H7 (cell line): Measurements from ENCODE around the gene ZNF343. TPM values are rescaled to one million over a fixed set of nuclear protein-coding genes. Genes with fewer than 3 reads are reported as not detected.
A peak's percentile ranks its signal among the peaks of the same experiment; 100 is the strongest.
"Not testable (repeated sequence)": the region's sequence is repeated elsewhere in the genome, so short reads cannot be mapped to it uniquely, and the experiment has no call there.

Experiments used
- DNase-seq: peaks from one replicate; pipeline ENCODE4 v3.0.0; 2012
- H3K27me3 ChIP-seq: 2 replicates; pipeline ENCODE4 v1.6.0; 2011; ENCODE audit warnings: mild to moderate bottlenecking, low read length; ENCODE audit not compliant: control insufficient read depth, insufficient read depth
- H3K36me3 ChIP-seq: replicated peaks from 2 replicates; pipeline ENCODE4 v1.5.1; 2011; ENCODE audit warnings: low read length; ENCODE audit not compliant: control insufficient read depth, insufficient read depth
- H3K4me3 ChIP-seq: 2 replicates; pipeline ENCODE4 v1.5.1; 2011; ENCODE audit warnings: low read depth, mild to moderate bottlenecking, control low read depth, low read length, moderate library complexity; ENCODE audit not compliant: insufficient read depth
- total RNA-seq: library from RNA; depleted of rRNA; stranded (reverse); fragments of >200 nt; shearing (Covaris generic); gene quantifications from 2 replicates; pipeline ENCODE4 v1.2.3, GENCODE V29; 2014

The ZNF343 gene
- total RNA-seq, 1 experiment from 2014 or later: 6.5 TPM

- Histone ChIP-seq H3K27me3 (peaks cover 59% of the 10 kb centered on the region), H3K4me3 (peak overlapping the region; percentile 65), H3K36me3 (no peaks in the 10 kb centered on the region)
- no peak for DNase-seq
Observed at GRCh38 chr20:2509468-2509781, 710 bp upstream of the ZNF343 start.

- peaks cover 48% of the 10 kb centered on the region for H3K27me3 ChIP-seq
- no peaks in the 10 kb centered on the region for H3K36me3 ChIP-seq
- DNase-seq: no peak
- H3K4me3 ChIP-seq: peak overlapping the region; percentile 65
Observed at GRCh38 chr20:2507875-2508630, 662 bp downstream of the ZNF343 start.

- Histone ChIP-seq H3K27me3 (peaks cover 42% of the 10 kb centered on the region), H3K4me3 (no peak overlapping the region), H3K36me3 (no peaks in the 10 kb centered on the region)
- no peak for DNase-seq
Observed at GRCh38 chr20:2507464-2507863, 1.3 kb downstream of the ZNF343 start.

- not testable (repeated sequence) for DNase-seq, H3K36me3 ChIP-seq, H3K4me3 ChIP-seq
- H3K27me3 ChIP-seq: peaks cover 32% of the 10 kb centered on the region
Observed at GRCh38 chr20:2506426-2506825, 2.3 kb downstream of the ZNF343 start.

GRCh38 chr20:2504803-2505202 is 3.9 kb downstream of the ZNF343 start:
- not testable (repeated sequence) for H3K36me3 ChIP-seq, DNase-seq, H3K4me3 ChIP-seq
- peaks cover 15% of the 10 kb centered on the region; the same call in 1 of the 2 replicates for H3K27me3 ChIP-seq

GRCh38 chr20:2502808-2503384 is 5.8 kb downstream of the ZNF343 start:
- H3K36me3 ChIP-seq, H3K27me3 ChIP-seq, DNase-seq, H3K4me3 ChIP-seq: not testable (repeated sequence)

- Histone ChIP-seq H3K27me3 (no peaks in the 10 kb centered on the region), H3K36me3 (no peaks in the 10 kb centered on the region; the same call in 1 of the 2 replicates), H3K4me3 (no peak overlapping the region)
- no peak for DNase-seq
Observed at GRCh38 chr20:2485661-2486060, 23.1 kb downstream of the ZNF343 start.

GRCh38 chr20:2485080-2485479 is 23.6 kb downstream of the ZNF343 start:
- no peak overlapping the region for H3K4me3 ChIP-seq
- no peak for DNase-seq
- no peaks in the 10 kb centered on the region; the same call in 1 of the 2 replicates for H3K36me3 ChIP-seq
- H3K27me3 ChIP-seq: no peaks in the 10 kb centered on the region

GRCh38 chr20:2483504-2483903 is 25.2 kb downstream of the ZNF343 start:
- no peak for DNase-seq
- Histone ChIP-seq H3K27me3 (no peaks in the 10 kb centered on the region), H3K36me3 (no peaks in the 10 kb centered on the region; the same call in 1 of the 2 replicates), H3K4me3 (no peak overlapping the region)

- no peak for DNase-seq
- H3K4me3 ChIP-seq: no peak overlapping the region
- H3K36me3 ChIP-seq: no peaks in the 10 kb centered on the region; the same call in 1 of the 2 replicates
- no peaks in the 10 kb centered on the region for H3K27me3 ChIP-seq
Observed at GRCh38 chr20:2480381-2480780, 28.3 kb downstream of the ZNF343 start.

GRCh38 chr20:2476742-2477615 is 31.7 kb downstream of the ZNF343 start:
- H3K36me3 ChIP-seq: no peaks in the 10 kb centered on the region
- no peak overlapping the region for H3K4me3 ChIP-seq
- DNase-seq: peak; percentile 47
- no peaks in the 10 kb centered on the region for H3K27me3 ChIP-seq

GRCh38 chr20:2475850-2476741 is 32.6 kb downstream of the ZNF343 start:
- no peaks in the 10 kb centered on the region for H3K27me3 ChIP-seq
- H3K4me3 ChIP-seq: no peak overlapping the region
- no peaks in the 10 kb centered on the region for H3K36me3 ChIP-seq
- DNase-seq: no peak

- no peaks in the 10 kb centered on the region; the same call in 1 of the 2 replicates for H3K36me3 ChIP-seq
- H3K4me3 ChIP-seq: no peak overlapping the region
- DNase-seq: no peak
- H3K27me3 ChIP-seq: no peaks in the 10 kb centered on the region
Observed at GRCh38 chr20:2473516-2473915, 35.2 kb downstream of the ZNF343 start.
